Epithelial cell of esophagus (primary cell): ENCODE data around the gene GINS1.

Source experiments
- DNase-seq: peaks from one replicate; pipeline ENCODE4 v3.0.0; 2010; ENCODE audit warnings: low read depth
- H3K4me3 ChIP-seq: 2 replicates; pipeline ENCODE4 v1.5.1; 2011; ENCODE audit warnings: mild to moderate bottlenecking, low read length, control low read depth
- CTCF ChIP-seq: IDR thresholded peaks from 2 replicates; pipeline ENCODE4 v1.5.1; 2011; ENCODE audit warnings: low read depth, mild to moderate bottlenecking, low read length, control low read depth, inconsistent platforms; ENCODE audit not compliant: insufficient read depth; ENCODE audit errors: missing control alignments

Gene GINS1

GRCh38 chr20:25477014-25477882 is 69.8 kb downstream of the GINS1 start:
- TF ChIP-seq CTCF: no peak
- no peak overlapping the region for H3K4me3 ChIP-seq
- DNase-seq: no peak

- no peak for TF ChIP-seq CTCF
Measured at GRCh38 chr20:25478889-25479568, 71.6 kb downstream of the GINS1 start.

GRCh38 chr20:25479638-25480037 is 72.2 kb downstream of the GINS1 start:
- DNase-seq: no peak

More at GRCh38 chr20:25478889-25479568, 71.6 kb downstream of the GINS1 start:
- H3K4me3 ChIP-seq: no peak overlapping the region
- peak; percentile 21 for DNase-seq

GRCh38 chr20:25480156-25480555 is 72.7 kb downstream of the GINS1 start:
- no peak for TF ChIP-seq CTCF
- no peak overlapping the region for H3K4me3 ChIP-seq
- DNase-seq: no peak

More at GRCh38 chr20:25479638-25480037, 72.2 kb downstream of the GINS1 start:
- TF ChIP-seq CTCF: no peak
- no peak overlapping the region for H3K4me3 ChIP-seq

- no peak for DNase-seq
- no peak overlapping the region for H3K4me3 ChIP-seq
- no peak for TF ChIP-seq CTCF
Measured at GRCh38 chr20:25480797-25481196, 73.3 kb downstream of the GINS1 start.

- no peak for TF ChIP-seq CTCF
- no peak overlapping the region for H3K4me3 ChIP-seq
- no peak for DNase-seq
Measured at GRCh38 chr20:25481235-25481917, 73.9 kb downstream of the GINS1 start.
